ENCODE measurements around the gene NPLOC4.
A peak's percentile ranks its signal among the peaks of the same experiment; 100 is the strongest.

NPLOC4 gene

DNA sequence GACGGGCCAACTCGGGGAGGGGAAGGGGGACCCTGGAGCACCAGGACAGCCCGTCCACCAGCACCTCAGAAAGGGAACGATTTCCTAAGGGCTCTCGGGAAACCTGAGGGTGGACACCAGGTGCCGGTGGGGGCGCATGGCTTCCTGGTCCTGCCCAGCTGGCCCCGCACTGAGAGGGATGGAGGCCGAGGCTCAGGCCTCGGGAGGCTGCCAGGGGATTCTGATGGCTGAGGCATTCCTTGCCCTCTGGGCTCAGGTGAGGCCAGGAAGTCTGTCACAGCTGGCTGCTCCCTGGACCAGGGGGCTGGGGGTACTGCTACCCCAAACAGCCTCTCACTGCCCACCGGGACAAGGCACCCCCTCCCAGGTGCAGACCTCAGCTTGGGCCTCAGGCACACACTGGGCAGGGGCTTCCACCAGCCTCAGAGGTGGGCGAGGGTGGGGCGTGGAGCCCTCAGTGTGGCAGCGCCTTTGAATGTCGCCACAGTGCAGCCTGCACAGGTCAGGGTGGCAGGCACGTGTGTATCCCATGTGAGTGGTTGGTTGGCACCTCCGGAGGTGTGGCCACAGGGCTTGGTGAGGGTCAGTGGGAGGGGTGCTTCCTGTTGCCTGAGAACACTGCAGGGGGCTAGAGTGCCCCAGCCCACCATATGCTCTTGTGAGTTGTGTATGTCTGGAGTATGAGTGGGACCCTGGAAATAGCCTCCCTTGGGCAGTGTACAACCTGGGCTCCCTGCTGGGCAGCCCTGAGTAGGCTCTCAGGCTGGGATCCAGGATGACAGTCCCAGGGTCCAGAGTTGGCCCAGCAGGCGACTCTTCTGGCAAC is 112.7 kb downstream of the NPLOC4 start:
- no peak for TF ChIP-seq CTCF (IDR thresholded peaks at IDR 0.05; ENCODE audit: low read depth, low read length)
- no peak for DNase-seq (ENCODE audit: extremely low read depth, low read depth)

DNA sequence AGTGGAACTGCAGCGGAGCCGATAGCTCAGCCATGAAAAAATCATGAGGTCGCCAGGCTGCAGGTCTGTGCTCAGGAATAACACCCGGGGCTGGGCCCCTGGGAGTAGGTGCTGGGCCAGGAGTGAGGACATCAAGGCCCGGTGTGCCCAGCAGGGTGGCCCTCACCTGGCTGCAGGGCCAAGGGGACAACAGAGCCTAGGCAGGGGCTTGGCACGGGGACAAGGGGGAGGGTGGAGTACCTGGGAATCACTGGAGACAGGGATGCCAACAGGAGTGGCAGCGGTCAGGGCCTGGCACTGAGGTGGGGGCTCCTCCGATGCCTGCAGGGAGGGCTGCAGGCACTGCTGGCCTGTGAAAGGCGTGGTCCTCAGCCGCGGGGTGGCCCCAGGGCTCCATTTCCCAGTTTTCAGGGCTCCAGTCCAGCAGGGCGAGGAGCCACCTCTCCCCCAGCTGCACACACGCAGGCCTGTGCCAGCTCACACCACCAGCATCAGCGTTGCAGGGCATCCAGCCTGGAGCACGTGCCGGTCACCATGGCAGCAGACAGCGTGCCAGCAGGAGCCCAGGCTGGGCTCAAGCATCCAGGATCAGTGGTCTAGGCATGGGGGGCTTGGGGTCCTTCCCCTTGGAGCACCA is 113.4 kb downstream of the NPLOC4 start:
- no peak for DNase-seq (ENCODE audit: extremely low read depth, low read depth)
- TF ChIP-seq CTCF (IDR thresholded peaks at IDR 0.05; ENCODE audit: low read depth, low read length), result no peak

GRCh38 chr17:81522491-81523401 is 114.2 kb downstream of the NPLOC4 start:
- peak; percentile 43 for TF ChIP-seq CTCF (IDR thresholded peaks at IDR 0.05; ENCODE audit: low read depth, low read length)
- no peak for DNase-seq (ENCODE audit: extremely low read depth, low read depth)

DNA sequence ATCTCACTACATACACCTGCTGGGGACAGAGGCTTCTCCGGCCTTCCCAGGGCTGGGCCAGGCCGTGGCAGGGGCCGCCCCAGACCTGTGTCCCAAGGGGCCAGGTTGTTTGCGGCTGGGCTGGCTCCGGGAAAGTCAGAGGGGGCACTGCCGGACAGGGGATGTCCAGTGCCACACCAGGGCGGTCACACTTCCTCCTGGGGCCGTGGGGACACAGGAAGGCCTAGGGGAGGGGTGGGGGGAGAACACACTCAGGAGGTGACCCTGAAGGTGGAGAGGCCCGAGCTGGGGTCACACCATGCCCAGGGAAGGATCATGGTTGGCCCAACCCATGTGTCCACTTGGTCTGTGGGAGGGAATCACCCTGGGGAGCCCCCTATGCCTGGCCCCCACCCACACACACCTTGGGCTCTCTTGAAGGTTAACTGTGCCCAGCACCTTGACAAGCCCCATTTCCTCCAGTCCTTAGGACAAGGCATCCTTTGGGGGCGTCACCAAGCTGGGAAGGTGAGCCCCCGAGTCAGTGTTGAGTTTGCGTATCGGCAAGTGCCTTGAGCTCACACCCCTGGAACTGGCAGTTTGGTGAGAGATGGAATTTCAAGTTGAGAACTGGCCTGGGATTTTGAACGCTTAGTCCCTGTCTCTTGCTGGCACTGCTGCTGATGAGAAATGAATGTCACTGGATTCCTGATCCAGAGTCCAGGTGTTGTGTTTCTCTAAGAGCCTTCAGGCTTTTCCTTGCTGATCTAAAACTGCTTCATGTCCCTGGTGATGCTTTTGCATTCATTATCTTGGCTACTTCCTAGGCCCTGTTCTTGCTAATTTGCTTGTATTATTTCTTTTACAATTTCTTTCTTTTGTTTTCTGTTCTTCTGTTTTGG is 116.7 kb downstream of the NPLOC4 start:
- DNase-seq (ENCODE audit: extremely low read depth, low read depth), result no peak
- TF ChIP-seq CTCF (IDR thresholded peaks at IDR 0.05; ENCODE audit: low read depth, low read length), result no peak

DNA sequence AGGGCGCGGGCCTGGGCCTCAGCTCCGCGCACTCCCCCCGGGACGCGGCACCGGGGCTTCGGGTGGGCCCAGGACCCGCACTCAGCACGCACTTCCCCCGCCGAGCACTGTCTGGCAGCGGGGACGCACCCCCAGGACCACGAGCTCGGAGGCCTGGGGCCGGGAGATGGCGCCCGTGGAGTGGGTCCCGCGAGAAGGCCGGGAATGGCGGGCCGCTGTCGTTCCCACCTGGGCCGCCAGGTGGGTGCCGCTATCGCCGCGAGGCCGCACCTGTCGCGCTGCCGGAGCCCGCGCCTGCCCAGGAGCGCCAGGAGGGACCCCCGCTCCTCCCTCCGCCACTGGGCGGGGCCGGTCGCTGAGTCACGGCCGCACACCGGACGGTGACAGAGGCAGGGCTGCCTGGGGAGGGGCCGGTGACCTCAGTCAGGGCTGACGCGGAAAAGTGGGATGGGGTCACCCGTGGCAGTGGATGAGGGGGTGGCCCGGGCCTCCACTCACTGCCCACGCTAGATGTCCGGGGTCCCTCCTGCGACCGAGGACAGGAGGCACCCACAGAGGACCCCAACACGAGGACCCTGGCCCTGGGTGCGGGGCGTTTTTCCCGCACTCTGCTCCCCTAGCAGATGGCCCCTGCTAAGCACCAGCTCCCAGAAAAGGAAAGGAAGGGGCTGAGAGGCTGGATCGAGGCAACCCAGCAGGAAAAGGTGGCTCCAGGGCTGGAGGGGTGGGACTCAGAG is 117.5 kb downstream of the NPLOC4 start:
- DNase-seq (ENCODE audit: extremely low read depth, low read depth), result no peak
- TF ChIP-seq CTCF (IDR thresholded peaks at IDR 0.05; ENCODE audit: low read depth, low read length), result peak; percentile 4; the same call in 1 of the 2 replicates

DNA sequence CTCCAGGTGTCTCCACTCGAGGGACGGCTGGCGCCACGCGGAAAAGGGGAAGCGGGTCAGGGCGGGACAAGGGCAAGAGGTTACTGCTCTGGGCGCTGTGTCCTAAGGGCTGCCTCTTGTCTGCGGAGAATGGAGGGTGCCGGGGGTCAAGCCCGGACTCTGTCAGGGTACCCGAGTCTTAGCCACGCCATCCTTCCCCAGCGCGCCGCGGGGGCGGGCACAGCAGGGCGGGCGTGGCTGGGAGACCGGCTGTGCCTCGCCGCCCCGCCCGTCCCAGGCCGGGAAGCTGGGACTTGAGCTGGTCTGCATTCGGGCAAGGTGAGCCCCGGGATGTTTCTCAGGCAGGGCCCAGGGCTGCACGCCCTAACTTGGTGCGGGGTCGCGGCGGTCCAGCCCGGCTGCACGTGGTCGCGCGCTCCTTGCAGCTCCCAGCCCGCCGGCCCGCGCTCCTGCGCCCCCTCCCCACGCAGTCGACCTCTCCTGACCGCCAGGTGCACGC is 118.1 kb downstream of the NPLOC4 start:
- DNase-seq (ENCODE audit: extremely low read depth, low read depth), result no peak
- no peak for TF ChIP-seq CTCF (IDR thresholded peaks at IDR 0.05; ENCODE audit: low read depth, low read length)

All from AG09319 (cell line).